HG03280 (cell line): ENCODE results near the gene PLA2G4E.

Experiments used
- ATAC-seq: cut with Tn5 transposase; IDR thresholded peaks from one replicate; pipeline ENCODE4 v1.9.1; 2021; ENCODE audit warnings: mild to moderate bottlenecking, moderate library complexity; ENCODE audit not compliant: unreplicated experiment

Gene PLA2G4E

DNA sequence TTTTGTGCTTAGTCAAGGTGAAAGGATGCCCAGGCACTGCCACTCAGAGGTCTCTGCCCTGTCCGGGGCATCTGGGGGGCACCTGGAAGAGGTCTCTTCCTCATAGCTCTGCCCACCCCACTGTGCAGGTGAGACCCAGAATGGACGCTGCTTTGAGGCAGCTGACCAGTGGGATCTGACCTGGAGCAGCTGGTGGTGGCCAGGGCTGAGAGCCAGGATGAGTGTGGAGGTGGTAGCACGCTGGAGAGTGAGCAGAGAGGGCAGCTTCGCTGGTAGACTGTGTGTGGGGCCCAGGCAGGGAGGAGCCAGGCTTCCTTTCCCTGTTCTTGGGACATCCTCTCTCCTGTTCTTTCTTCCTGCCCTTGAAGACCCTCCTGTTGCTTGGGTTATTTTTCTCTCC is 32.2 kb upstream of the PLA2G4E start:
- ATAC-seq, result no peak

DNA sequence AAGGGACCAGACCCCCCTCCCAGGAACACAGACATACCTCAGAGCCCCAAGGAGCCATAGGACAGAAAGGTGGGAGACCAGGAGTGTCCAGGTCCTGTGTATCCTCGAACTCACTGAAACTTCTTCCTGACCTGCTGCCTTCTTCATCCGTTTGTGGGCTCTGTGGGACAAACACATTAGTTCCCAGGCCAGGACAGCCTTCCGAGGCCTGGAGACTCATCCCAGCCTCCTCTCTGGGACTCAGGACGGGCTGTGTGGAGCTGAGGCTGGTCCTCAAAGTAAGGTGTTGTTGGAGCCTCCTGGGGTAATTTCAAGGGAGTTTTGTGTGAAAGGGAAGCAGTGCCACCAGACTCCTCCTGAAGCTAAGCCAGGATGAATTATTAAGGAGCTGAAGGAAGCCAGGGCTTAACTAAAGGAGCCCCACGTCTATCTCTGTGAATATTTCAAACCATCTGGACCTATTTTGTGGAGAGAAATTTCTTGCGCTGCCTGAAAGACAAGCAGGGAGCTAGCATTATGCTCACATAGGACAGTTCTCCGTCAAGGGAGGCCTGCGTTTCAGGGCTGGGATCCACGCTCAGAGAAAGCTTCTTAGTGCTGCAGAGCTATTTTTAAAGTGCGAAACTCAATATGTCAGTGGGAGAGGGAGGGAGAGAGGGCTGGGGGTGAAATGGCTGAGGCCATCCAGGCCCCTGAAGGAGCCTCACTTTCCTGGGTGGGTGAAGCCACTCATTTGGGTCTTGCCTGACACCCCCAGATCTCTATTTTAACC is 29.8 kb upstream of the PLA2G4E start:
- ATAC-seq, result no peak

DNA sequence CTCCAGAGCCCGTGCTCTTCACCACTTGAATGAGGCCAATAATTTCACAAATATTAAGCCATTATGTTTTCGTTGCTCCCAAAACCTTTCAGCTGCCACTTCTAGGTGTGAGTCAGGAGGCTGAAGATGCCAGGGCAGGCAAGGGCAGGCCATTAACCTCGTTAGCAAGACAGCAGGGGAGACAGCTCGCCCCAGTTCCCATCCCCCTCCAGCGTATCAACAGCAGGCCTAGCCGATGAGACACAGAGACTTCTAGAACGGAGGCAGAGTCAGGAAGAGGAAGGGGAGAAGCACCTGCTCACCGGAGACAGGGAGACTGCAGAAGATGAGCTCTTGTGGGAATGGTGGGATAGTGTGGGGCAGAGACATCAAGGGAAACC is 28.0 kb upstream of the PLA2G4E start:
- ATAC-seq, result no peak

DNA sequence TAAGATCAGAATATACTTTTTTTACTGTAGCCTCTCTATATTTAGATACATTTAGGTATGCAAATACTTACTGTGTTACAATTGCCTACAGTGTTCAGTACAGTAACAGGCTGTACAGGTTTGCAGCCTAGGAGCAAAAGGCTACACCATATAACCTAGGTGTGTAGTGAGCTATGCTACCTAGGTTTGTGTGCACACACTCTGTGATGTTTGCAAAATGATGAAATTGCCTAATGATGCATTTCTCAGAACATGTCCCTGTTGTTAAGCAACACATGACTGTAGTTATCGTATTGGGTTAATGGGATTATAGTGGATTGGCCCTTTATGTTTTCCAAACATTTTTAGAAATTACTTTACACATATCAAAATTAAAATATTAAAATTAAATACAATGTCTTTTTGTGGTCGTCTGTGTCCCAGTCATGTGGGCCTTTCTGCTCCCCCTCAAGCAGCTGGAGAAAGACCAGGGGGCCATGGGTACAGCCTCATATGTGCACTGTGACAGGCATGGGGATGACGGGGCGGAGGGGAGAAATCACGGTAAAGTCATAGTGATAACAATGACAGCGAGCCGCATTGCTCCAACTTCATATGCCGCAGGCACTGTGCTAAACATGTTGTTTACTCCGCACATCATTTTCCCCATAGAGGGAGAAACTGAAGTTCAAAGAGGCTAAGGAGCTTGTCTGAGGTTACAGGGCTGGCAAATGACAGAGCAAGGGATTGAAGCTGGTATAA is 27.4 kb upstream of the PLA2G4E start:
- ATAC-seq, result no peak

DNA sequence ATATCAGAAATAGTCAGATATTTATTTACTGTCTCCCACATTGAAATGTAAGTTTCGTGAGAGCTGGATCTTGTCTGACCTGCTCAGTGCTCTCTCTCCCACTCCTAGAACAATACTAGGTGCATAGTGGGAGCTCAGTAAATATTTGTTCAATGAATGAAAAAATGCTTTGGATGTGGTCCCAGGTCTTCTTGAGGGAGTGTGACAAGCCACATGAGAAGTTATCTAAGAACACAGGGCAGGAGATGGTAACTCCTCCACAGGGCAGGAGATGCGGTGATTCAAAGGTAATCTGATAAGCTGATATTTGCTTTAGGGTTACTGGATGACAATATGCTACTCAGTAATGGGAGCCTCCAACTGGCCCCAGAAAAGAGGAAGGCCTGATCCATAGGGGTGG is 25.8 kb upstream of the PLA2G4E start:
- no peak for ATAC-seq

DNA sequence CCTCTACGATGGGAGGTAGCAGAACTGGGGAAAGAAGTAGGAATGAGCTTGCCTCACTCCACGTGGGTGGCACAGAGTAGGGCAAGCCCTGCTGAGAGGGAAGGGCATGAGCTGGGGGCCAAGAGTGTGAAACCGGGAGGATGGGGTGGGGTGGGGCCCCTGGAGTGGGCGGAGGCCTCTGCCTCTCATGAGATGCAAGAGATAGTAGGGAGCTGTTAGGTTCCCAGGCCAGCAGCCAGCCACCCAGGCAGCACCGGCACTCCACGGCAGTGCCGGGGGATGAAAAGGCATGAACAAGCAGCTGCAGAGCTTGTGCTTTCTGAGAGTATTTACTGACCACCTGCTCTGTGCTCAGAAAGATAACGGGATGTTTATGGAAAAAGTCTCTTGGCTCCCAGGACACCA is 24.4 kb upstream of the PLA2G4E start:
- no peak for ATAC-seq

DNA sequence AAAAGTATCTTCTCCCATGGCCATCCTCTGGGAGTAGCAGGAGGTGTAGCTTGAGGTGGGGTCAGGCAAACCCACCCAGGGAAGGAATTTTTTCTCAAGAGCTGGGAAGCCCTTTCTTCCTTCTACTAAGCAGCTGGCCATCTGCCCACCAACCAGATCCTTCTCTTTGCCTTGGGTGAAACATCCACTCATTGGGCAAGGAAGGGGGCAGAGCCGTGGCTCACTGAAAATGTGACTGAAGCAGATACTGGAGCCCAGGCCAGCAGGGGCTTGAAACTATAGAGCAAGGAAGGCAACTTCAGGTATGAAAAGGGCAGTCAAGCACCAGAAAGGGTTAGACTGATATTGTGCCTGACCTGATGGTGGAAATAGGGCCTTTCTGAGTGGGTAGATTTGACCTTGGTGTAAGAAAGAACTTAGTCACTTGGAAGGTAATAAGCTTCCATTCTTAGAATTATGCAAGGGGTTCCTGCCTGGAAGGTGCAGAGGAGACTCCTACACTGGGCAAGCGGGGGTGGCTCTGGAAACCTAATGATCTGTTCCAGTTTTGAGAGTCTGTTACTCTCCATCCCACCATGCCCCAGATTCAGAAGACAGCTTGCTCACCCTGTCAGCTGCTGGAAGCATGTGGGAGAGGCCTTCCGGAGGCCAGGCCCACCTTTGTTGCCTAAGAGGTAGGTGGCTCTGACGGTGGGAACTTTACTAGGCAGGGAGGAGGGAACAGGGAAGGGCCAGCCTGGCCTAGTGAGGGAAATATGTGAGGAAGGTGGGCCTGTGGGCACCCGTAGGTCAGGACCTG is 22.0 kb upstream of the PLA2G4E start:
- ATAC-seq, result no peak

DNA sequence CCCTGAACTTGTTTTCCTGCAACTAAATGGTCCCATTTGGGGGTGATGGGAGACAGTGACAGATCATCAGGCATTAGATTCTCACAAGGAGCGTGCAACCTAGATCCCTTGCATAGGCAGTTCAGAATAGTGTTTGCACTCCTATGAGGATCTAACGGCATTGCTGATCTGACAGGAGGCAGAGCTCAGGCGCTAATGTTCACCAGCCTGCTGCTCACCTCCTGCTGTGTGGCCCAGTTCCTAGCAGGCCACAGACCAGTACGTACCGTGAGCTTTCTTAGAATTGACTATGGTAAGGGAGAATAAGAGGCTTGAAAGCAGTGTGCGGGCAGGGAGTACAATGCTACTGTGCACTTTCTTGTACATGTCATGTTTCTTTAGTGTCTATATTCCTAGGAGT is 17.6 kb upstream of the PLA2G4E start:
- ATAC-seq, result no peak

DNA sequence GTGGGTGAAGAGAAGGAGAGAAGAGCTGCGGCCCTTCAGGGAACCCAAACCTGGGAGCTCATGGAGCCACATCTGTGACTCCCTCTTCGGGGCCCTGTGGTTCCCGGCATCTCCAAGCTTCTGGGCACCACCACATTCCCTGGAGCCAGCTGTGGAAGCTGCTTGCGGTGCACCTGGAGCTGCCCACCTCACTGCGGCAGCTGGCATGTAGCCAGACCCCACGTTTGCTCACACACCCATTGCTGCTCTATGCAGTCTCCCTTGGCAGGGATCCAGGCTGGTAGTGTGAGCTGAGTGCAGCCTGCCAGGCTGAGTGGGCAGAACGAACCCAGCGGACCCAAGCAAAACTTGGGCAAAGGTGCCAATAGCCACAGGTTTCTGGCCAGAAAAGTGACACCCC is 16.8 kb upstream of the PLA2G4E start:
- ATAC-seq, result no peak

DNA sequence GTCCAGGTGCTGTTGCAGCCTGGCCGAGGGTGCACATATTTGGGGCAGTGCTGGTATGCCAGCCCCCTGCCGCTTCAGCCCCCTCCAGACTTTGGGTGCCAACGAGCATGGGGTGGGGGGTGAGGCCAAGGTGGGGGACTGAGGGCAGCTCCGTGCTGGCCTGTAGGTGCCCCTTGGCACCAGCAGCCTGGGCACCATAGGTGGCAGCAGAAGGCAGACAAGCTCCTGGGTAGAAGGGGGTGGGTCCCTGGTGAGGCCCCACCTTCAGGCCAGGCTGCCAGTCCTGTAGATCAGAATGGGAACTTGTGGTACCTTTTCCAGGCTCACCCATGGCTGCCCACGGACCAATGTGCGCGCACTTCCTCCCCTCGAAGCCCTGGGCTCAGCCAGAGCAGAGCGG is 16.1 kb upstream of the PLA2G4E start:
- no peak for ATAC-seq

DNA sequence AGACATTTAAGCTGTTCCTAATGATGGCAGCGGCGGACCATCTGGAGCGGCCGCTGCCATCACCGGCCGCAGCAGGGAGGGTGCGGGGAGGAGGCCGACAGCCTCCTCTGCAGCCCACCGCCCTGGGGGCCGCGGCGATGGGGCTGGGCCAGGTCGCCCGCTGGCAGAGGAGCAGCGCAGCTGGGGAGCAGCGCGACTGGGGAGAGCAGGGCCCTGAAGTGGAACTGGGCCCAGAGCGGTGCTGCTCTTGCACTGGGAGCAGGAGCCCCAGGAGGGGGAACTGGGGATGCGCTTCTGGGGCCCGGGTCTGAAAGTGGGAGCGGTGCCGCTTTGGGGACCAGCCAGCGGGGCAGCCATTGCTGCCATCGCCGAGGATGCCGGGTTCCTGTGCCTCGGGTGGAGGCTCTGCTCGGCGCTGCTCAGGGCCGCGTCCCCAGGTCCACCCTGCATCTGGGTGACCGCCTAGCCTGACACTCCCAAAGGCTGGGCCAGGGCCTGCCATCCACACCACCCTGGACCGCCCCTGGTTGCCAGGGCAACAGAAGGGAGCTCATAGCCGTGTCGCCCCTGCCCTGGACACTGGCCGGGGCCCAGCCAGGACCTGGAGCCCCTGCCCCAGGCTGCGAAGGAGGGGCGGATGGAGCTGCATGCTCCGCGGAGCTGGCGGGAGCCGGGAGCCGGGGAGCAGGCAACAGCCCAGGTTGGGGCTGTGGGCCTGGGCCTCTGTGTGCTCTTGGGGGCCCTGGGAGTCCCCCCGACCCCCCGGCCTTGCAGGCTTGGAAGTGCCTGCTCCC is 15.5 kb upstream of the PLA2G4E start:
- ATAC-seq, result no peak

DNA sequence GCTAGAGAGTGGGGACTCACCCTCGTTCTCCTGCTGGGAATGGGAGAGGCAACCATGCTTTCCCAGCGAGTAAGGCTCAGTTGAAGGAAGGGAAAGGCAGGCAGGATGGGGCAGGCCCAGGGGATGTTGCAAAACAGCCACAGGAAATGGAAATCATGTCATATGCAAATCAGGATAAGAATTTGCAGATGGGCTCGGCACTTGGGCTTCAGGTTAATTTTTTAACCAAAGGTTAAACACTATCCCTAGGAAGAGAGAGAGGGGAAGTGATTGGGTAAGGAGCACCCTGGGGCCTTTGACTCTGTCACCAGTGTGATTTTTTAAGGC is 14.6 kb upstream of the PLA2G4E start:
- ATAC-seq, result peak; percentile 60

DNA sequence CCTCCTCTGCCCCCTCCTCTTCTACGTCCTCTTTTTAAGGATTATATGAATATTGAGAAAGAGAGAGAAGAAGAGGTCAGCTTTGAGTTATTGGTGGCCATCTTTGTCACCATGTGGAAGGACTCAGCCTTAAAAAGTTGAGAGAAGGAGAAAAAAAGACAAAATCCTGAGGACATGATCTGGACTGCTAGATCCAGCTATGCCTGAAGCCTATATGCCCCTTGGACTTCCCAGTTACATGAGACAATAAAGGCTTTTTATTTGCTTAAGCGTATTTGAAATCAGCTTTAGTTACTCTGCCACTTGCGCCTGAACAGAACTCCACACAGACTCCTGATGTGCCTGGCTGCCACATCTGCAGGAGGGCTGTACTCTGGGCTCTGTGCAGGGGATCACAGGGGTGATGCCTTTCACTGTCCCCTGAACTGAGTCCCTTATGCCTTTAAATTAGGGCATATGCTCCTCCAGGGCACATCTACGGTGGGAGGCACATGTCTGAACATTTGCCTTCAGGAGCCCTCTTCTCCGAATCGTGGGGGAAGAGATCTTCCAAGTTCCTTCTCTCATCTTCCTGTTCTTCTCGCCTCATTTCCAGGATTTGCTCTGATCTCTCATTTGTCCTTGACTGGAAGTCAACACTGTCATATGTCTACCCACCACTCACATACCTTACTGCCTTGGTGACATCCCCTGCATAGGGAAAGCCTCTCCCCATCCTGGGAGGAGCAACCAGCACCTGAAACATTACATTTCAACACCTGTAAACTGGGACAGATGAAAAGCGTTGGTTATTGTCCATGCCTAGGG is 14.0 kb upstream of the PLA2G4E start:
- no peak for ATAC-seq

DNA sequence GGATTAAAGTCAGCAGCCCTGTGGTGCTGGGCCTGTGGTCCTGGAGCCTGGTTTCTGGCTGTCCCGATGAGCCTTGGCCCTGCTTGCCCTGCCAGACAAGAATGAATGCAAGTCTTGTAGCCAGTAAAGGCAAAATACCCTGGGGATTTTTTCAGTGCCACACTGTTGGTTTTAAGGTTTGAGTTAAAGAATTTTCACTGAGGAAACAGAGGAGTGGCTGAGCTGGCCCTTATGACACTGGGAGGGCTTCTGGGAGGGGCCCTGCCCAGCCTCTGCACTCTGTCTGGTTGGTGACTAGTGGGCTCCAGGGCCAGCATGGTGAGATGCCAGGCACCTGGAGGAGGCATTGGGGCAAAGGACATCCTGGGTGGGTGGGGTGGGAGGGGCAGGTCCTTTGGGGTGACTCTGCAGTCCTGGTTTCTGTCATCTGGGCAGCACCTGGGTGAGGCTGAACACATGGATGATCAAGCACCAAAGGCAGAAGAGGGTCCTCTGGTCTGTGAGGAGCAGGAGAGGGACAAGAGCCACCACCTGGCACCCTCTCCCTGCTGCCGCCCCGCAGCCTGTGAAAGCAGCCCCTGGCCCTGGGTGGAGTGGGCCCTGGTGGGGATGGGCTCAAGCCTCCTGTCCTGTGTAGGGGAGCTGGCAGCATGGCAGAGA is 12.5 kb upstream of the PLA2G4E start:
- no peak for ATAC-seq

DNA sequence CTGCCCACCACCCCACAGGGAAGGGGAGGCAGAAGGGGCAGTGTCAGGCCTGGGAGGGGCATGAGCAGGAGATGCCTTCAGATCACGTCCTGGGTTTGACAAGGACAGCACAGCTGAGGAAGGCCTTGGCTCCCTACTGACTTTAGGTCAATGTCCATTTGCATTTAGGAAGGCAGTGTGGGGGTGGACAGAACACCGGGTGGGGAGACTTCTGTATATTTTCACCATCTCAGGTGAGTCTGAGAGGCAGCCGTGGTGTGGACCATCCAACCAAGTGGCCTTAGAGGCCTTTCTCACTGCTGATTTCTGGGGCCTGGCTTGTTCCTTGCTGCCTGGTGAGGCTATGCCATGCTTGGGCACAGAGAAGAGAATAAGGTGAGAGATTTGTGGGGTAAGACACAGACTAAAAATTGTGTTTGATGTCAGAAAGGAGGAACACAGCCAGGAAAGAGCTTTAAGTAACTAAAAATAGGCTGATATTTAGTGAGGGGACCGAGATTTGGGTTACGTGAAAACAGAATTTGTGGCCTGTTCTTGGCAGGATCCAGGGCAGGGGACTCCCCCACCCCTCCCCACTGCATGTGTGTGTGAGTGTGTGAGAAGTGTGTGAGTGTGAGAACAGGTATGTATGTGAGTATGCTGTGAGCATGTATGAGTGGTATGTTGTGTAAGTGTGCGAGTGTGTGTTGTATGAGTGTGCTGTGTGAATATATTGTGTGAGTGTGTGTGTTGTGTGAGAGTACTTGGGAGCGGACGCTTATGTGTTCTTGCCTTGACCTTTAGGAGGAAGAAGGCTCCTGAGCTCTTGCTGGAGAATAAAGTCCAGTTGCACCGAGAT is 11.8 kb upstream of the PLA2G4E start:
- no peak for ATAC-seq

DNA sequence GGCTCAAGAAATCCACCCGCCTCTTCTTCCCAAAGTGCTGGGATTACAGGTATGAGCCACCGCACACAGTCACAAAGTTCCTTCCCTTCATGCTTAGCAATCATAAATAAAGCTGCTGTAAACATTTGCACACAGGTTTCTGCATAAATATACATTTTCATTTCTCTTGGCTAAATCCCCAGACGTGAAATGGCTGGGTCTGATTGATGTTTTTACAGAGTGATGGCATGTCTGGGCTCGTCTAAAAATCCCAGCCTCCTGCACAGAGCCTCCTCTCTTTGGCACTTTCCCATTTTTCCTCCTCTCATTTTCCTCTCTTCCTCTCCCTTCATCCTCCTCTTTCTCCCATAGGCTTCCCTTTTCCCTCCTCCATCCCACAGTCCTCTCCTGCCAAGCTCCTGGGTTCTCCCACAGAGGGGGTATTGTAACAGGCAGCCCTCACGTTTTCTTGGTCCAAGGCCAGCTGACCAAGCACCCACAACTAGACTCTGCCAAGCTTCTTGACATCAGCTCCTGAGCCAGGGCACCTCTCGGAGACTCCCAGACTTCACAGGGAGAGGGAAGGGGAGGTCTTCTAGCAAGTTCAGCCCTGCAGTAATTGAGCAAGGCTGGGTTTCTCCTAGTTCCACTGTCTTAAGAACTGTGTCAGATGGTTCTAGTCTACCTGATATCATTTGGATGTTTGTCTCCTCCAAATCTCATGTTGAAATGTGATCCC is 10.5 kb upstream of the PLA2G4E start:
- no peak for ATAC-seq

DNA sequence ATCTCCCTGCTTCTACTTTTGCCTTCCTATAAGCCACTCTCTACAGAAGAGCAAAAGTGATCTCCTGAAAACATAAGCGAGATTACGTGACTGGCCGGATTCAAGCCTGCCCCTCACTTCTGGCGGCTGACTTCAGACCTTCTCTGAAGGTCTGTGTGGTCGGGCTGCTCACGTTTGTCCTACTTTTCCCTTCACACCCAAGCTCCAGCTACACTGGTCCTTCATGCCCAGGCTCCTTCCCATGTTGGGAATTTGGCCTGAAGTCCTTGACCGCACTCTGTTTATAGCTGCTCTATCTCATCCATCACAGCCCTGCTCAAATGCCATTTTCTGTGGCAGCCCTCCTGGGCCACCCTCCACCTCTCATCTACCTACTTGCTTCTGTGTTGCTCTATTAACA is 6.7 kb upstream of the PLA2G4E start:
- ATAC-seq, result no peak

DNA sequence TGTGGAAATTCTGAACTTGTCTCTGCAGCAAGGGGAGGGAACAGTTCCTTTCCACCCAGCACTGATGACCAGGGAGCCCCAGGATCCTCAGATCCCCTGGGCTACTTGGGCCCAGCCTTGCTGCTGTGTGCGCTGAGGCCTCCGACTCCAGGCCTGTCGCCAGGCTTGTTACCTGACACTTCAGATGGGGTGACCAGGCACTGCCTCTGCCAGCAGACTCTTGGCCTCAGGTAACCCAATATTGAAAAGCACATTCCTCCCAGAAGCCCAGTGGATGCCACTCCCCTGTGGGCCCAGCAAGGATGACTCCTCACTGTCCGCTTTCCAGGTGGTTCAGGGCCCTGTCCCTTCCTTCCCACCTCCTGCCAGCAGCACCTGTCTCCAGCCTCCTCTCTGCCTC is 3.5 kb upstream of the PLA2G4E start:
- ATAC-seq, result no peak
